ENCODE results near the gene KAT7.
A peak's percentile ranks its signal among the peaks of the same experiment; 100 is the strongest.

The KAT7 gene

GRCh38 chr17:49760932-49761558 lies 27.4 kb upstream of the KAT7 start:
- no peak for DNase-seq (ENCODE audit: low spot score)

DNA sequence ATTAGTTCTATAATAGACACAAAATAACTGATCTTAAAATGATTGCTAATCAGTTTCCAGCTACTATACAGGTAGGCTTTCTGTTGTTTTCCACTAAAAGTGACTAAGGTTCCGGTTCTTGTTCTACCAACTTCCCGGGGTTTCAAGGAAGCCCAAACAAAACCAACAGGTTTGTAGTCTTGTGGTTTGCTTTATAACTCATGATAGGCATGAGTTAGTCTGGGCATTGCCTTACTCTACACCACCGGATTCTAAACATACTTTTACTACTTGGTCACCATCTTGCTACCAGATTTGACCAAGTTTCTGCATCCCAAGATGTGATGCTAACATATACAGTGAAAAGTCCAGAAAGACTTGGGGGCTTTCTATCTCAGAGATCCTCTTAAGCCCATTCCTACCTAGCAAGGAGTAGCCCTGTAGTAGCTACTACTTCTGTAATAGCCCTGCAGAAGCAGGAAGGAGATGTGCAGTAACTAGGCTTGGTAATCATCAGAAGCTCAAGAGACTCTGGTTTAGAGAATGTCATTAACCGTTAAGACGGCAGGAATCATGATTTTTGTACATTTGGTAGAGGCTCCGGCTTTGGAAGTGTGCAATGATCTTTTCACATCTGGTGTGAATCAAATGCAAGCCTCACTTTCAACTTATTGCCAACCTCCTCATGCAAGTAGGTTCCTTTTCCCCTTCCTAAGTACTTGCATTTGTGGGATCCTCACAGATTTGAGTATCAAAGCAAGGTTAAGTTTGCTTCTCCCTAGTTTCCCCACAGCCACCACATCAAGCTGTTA lies 26.1 kb upstream of the KAT7 start:
- DNase-seq (ENCODE audit: low spot score), result no peak

DNA sequence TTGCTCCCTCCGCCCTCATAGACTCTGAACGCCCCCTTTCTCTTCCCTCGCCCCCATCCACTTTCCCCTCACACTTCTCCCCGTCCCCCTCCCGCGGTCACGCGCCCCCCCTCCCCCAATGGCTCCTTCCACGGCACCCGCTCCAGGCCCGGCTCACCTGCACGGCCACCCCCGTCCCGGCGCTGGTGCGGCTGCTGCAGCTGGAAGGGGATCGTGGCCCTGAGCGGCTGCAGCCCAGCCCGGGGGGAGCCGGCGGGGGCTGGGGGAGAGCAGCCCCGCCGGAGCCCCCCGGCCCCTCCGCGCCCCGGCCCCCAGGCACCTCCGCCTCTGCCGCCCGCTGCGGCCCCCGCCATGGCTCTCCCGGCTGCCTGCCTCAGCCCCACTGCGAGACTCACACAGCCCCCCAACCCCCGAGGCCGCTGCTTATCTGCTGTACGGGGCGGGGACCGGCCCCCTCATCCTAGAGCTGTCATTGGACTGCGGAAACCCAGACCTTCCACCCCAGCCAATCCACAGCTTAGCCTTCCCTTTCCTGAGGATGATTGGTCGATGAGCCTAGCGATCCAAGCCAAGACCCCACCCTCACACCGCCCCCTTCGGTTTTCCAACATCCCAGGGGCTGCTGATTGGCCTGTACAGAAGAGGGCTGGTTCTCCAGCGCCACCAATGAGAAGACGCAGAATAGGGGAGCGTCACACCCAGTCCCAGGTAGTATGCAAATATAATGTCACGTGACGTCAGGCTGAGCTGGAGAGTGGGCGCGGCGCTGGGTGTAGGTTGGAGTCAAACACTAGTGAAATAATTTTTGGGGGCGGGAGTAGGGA lies 24.5 kb upstream of the KAT7 start, which contains the start of gene FAM117A:
FAM117A (minus strand) TSS at position 397 of the 824 bp plus-strand sequence; CDS start at position 353, 44 bp downstream.
- peak; percentile 100 for DNase-seq (ENCODE audit: low spot score)

- DNase-seq (ENCODE audit: low spot score), result no peak
Measured at GRCh38 chr17:49764559-49765180, 23.8 kb upstream of the KAT7 start.

DNA sequence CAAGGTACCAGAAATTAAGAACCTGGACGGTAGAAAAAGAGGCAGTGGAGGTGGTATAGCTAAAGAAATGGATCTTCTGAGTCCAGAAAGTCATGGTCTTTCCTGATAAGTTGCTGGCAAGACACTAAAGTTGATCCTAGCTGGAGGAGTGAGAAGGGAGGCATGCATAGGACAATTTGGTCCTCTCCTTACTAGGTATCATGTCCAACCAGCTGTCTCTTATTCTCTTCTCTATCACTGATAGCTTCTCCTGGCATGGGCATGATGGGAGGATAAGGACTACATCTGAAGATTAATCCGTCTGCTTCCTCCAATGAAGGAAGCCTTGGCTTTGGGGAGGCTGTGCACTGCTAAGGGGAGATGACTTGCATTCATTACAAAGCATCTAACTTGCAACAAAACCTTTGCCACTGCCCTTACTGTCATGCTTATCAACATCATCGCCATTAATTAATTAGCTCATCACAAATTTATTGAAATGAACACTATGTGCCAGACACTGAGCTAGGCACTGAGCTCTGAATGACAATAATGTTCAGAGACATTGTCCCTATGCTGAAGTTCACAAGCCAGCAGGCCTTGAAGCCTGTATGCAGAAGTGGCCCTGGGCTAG lies 21.5 kb upstream of the KAT7 start:
- no peak for DNase-seq (ENCODE audit: low spot score)

- no peak for DNase-seq (ENCODE audit: low spot score)
Measured at GRCh38 chr17:49775546-49776260, 12.8 kb upstream of the KAT7 start.

- no peak for DNase-seq (ENCODE audit: low spot score)
Measured at GRCh38 chr17:49776551-49777300, 11.8 kb upstream of the KAT7 start.

DNA sequence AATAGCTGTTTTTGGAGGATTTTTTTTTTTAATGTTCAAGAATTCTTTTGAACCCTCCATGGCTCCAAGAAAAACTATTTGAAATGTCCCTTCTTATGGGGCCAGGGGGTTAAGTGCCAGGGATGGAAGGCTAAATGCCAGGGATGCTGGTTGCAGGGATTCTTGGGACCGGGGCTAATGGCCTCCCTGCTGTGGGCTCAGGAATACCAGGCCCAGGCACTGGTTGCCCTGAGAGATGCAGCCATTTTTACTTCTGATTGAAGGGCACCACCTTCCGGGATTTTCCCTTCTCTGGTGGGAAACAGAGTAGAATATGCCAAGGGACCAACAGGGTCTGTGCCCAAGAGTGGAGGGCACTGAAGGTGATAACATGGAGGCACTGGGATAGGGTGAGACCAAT lies 10.9 kb upstream of the KAT7 start:
- DNase-seq (ENCODE audit: low spot score), result no peak

GRCh38 chr17:49779156-49779738 lies 9.2 kb upstream of the KAT7 start:
- DNase-seq (ENCODE audit: low spot score), result no peak

DNA sequence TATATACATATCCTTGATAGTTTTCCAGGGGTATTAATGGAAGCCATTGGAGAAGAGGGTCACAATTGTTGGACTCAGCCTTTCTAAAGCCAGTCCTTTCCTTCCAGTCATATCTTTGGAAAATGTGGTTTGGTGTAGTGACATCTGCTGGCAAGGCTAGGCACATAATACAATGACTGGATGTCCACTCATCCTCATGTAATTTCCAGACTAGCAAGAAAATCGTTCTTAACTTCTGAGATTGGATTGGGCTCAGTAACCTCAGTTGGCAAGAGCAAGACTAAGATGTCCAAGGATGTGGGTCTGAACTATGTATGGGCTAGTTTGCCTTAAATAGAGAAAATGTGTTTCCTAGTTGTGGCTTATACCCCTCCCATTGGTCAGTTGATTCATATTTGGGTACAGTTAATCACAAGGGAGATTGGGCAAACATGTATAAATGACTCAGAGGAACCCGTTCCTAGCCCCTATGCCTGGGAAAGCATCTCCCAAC lies 8.7 kb upstream of the KAT7 start:
- DNase-seq (ENCODE audit: low spot score), result no peak

- DNase-seq (ENCODE audit: low spot score), result no peak
Measured at GRCh38 chr17:49783071-49783715, 5.3 kb upstream of the KAT7 start.

DNA sequence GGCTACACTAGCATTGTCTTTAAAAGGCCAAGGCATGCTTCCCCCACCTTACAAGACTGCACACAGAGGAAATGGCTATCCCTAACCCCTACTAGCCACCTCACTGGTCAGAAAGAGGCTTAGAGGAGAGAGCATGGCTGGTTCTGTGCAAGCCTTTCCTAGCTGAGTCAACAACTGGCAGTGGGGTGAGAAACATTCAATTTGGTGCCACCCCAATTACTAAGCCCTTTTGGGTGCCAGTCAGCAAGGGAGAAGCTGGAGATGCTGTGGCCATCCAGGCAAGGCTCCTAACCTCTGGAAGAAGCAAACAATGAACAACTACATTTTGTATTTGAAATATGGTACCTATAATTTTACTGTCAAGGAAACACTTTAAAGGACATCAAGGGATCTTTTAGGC lies 4.7 kb upstream of the KAT7 start:
- no peak for DNase-seq (ENCODE audit: low spot score)

DNA sequence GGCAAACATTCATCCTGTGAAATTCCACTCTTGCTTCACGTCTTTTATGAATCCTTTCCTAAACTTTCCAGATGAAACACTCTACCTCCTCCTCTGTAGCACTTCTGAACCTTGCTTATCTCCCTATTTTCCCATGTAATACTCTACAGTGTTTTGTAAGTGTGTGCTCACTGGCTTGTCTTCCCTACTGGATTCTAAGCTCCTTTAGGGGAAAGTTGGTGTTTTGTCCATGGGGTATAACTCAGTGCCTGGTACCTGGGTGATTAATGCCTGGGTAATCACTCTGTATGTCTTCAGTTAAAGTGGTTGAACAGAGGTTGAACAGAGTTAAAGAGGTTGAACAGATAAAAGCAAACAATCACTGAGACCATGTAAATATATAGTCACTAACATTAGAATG lies 3.8 kb upstream of the KAT7 start:
- no peak for DNase-seq (ENCODE audit: low spot score)

GRCh38 chr17:49787884-49788477 lies 500 bp upstream of the KAT7 start:
- no peak for DNase-seq (ENCODE audit: low spot score)

DNA sequence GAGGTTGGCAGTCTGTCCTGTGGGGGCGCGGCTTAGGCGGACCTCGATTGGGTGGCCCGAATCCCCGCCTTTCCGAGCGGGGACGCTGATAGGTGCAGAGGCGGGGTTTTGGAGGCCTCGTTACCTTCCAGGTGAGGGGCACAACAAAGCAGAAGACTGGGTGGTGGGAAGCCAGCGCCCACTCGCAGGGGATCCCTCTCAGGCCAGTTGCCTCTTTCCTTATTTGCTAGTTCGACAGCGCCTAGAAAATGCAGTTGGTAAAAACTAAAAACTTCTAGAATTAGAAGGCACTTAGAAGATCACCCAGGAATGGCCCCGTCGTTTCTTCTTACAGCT lies 730 bp downstream of the KAT7 start:
- DNase-seq (ENCODE audit: low spot score), result no peak

DNA sequence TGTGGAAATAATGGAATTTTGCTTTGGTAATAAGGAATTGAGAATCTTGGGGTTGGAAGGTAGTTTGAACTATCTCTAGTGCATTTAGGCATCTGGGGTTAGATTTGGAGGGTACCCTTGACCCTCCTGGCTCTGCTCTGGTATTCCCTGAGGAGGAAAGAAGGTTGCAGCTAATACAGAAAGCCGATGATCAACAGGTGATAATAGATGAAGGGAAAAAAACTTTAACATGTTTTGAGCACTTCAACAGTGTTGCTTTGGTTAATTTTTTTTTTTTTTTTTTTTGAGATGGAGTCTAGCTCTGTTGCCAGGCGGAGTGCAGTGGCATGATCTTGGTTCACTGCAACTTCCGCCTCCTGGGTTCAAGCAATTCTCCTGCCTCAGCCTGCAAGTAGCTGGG lies 4.8 kb downstream of the KAT7 start:
- DNase-seq (ENCODE audit: low spot score), result no peak

- DNase-seq (ENCODE audit: low spot score), result no peak
Measured at GRCh38 chr17:49795372-49795771, 6.9 kb downstream of the KAT7 start.

DNA sequence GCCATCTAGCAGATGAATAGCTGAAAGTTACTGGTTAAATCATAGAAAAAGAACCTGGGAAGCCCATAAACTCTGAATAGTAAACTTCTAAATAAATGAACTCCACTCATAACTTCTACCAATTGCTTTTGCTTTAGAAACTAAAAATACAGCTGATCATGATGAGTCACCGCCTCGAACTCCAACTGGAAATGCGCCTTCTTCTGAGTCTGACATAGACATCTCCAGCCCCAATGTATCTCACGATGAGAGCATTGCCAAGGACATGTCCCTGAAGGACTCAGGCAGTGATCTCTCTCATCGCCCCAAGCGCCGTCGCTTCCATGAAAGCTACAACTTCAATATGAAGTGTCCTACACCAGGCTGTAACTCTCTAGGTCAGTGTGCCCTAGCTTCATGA lies 9.7 kb downstream of the KAT7 start:
- DNase-seq (ENCODE audit: low spot score), result peak; percentile 18

- no peak for DNase-seq (ENCODE audit: low spot score)
Measured at GRCh38 chr17:49798738-49799137, 10.3 kb downstream of the KAT7 start.

Measured in COLO829 (cell line).